HG02678 (cell line): ENCODE measurements around the gene SCN10A.

Experiments used
- ATAC-seq: cut with Tn5 transposase; IDR thresholded peaks from one replicate; pipeline ENCODE4 v1.9.1; 2021; ENCODE audit warnings: mild to moderate bottlenecking, moderate library complexity; ENCODE audit not compliant: unreplicated experiment

The SCN10A gene

DNA sequence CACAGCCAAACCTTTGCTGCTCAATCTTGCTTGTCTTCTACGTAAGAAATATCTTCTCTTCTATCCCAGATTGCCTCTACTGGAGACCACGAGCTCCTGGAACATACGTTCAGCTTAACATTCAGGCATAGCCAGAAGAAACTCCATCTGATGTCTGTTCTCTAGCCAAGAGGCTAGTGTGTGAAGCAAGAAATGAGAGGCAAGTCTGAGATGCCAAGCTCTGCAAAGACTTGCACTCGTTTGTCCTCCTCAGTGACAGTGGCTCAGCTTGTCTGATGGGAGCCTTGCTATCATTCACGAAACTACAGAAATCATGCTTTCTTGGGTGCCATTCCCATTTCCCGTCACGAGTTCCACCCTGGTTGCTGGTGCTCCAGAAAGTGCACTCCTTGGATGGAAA is at the start of gene SCN10A:
Gene SCN10A (minus strand): TSS at position 192 of the 400 bp plus-strand sequence. CDS start 22,207 bp downstream, outside the sequence.
- no peak for ATAC-seq

DNA sequence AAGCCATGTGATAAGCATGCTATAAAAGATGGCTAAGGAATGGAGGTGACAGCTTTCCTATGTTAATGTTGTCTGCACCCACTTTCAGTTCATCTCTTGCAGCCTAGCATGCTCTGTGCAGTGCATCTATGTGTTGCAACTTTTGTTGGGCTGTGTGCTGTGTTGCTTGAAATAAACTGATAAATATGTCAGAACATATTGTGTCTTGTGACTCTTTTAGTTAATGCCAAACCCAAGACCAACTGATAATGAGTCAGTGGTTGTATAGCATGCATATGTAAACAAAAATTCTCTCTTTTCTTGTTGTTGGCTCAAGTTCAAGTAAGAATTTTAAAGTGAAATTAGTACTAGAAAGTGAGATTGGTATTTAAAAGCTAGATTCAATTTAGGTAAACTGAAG is 37.0 kb upstream of the SCN10A start:
- ATAC-seq: no peak

GRCh38 chr3:38843898-38844297 is 27.9 kb upstream of the SCN10A start:
- no peak for ATAC-seq

DNA sequence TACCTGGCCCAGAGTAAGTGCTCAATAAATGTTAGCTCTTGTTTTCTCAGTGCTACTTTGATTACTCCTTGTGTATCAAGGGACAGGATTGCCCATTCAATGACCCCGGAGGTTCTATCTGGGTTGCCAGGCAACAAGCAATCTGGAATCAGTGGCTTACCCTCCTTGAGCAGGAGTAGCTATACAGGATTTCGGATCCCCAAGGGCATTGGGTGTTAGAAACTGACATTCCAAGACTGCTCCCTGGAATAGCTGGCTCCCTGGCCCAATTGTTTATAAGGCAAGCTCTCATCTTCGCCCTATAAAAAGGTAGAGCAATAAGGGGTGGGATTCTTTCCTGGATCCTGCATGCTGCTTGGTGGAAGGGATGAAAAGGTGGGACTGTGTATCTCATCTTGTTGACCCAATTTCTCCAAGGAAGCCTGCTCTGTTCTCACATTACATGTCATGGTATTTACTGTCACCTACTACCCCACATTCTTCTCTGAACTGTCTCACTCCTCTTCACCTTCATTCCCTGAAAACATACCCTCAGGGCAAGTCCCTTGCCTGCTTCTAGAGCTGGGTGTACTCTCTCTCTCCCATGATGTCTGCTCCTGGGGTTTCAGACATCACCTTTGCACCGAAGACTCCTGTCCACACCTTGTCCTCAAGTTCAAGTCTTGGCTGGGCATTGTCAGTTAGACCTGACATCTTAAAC is 26.4 kb upstream of the SCN10A start:
- ATAC-seq: no peak

DNA sequence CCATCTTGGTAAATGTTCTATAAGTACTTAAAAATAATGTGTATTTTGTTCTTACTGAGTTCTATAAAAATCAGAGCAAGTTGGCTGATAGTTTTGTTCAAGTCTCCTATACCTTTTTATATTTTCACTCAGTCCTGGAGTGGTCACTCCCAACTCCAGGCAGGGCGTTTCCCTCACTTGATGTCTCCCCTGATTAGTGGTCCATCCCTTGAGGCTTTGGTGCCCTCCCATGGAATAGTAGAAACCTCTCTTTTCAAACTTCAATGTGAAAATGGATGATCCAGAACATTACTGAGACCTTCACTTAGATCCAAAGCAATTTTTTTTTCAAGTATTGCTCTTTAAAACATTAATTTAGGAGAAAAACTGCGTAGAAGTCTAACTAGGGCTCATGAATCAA is 25.0 kb upstream of the SCN10A start:
- no peak for ATAC-seq

- no peak for ATAC-seq
Measured at GRCh38 chr3:38837358-38837757, 21.3 kb upstream of the SCN10A start.

- no peak for ATAC-seq
Measured at GRCh38 chr3:38836561-38836960, 20.5 kb upstream of the SCN10A start.

DNA sequence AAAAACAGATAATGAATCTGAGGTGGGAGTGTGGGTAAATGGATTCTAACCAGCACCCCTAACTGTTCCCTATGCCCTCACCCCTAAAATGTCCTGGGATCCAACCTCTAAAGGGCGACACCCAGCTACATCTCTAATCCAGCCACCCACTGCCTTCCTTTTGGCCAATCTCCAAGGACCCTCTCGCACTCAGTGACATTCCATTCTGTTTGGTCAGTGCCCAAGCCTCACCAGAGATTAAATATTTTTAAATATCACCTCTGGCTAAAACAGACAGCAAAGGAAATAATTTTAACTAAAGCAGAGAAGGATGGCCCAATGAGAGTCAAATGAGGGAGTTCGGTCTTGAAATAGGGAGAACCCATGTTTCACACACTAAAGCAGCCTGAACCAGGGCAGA is 19.9 kb upstream of the SCN10A start:
- no peak for ATAC-seq

DNA sequence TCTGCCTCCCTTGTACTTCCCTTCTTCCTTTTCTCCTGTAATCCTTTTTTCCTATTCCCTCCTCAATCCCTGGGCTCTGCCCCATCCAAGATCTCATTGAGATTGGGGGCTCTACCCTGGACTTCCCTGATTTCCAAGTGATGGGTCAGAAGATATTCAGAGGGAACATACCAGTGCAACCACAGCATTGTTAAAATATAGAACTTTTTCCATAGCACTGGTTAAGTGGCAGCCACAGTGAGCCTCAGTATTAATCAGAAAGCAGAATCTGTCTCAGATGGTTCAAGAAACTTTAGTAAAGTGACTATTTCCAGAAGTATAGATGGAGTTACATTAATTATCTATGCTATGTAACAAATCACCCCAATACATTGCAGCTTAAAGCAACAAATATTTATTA is 18.7 kb upstream of the SCN10A start:
- no peak for ATAC-seq

- no peak for ATAC-seq
Measured at GRCh38 chr3:38834110-38834509, 18.1 kb upstream of the SCN10A start.

- ATAC-seq: no peak
Measured at GRCh38 chr3:38829404-38829803, 13.4 kb upstream of the SCN10A start.

- no peak for ATAC-seq
Measured at GRCh38 chr3:38828681-38829080, 12.7 kb upstream of the SCN10A start.

DNA sequence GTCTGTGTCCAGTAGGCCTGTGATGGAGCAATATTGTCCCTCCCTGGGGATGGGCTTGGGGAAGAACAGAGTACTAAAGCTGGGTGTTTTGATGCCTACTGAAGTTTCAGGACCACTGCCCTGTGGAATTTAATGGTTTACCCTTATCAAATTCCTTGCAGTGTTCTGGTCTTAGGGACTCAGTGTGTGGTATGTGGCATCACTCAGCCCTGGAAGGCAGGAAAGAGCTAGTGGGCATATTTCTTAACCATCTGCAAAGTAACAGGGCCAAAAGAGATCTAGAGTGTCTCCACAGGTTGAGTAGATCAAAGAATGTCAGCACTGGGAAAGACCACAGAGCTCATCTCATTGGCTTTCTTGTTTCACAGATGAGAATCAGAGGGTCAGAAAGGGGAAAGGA is 11.8 kb upstream of the SCN10A start:
- no peak for ATAC-seq

- ATAC-seq: no peak
Measured at GRCh38 chr3:38826001-38826400, 10.0 kb upstream of the SCN10A start.

GRCh38 chr3:38824349-38824748 is 8.3 kb upstream of the SCN10A start:
- ATAC-seq: no peak

DNA sequence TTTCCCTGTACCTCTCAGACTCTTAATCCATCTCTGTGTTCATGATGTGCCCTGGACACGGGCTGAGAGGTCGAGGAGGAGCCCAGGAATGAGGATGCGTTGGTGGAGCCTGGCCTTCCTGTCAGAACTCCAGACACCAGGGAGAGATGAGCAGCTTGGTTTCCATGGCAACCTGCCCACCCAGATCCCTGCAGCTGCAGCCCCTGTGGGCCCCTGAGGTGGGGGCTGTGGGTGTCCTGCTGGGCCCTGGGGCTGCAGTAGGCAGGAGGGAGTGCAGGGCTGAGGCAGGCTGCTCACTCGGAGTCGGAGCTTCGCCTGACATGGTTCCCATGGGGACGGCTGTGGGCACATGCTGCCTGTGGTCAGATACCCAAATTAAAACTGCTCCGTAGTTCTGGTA is 7.7 kb upstream of the SCN10A start:
- no peak for ATAC-seq

GRCh38 chr3:38823186-38823585 is 7.2 kb upstream of the SCN10A start:
- no peak for ATAC-seq

DNA sequence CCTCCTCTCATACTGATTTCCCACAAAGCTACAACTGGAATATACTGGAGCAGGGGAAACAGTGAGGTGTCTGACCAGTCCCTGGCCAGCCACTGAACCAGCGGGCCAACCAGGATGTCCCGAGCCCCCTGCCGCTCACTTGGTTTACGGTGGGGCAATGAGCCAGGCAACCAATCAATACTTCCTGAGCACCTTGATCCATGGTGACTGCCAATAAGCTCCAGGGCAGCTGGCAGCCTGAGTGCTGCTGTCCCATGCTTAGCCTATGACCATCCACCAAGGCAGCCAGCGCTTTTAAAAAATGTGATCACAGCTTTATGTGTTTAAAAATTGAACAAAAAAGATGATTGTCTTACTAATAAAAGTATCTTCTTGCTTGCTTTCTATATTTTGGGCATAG is 4.2 kb downstream of the SCN10A start:
- ATAC-seq: no peak

- ATAC-seq: no peak
Measured at GRCh38 chr3:38805765-38806386, 10.1 kb downstream of the SCN10A start.

- no peak for ATAC-seq
Measured at GRCh38 chr3:38805004-38805403, 11.0 kb downstream of the SCN10A start.

GRCh38 chr3:38800511-38800910 is 15.5 kb downstream of the SCN10A start:
- no peak for ATAC-seq

DNA sequence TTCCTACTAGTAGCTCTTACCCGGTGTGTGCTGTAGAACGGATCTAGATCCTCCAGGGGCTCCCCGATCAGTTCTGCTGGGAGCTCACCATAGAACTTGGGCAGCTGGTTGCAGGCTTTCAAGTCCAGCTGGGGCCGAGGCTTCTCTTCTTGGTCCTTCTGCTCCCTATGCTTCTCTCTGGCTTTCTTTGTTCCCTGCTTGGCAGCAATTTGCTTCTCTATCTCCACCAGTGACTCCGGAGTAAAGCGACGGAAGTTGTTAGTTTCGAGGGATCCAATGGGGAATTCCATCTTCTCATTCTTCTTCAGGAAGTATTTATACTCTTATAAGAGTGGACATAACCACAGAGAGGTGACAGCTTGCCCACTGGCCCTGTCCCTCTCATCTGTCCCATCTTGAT is 22.3 kb downstream of the SCN10A start:
- ATAC-seq: no peak

- no peak for ATAC-seq
Measured at GRCh38 chr3:38792983-38793382, 23.0 kb downstream of the SCN10A start.
